Smooth muscle cell (in vitro differentiated cells): ENCODE results near the gene EEA1. TPM values are rescaled to one million over a fixed set of nuclear protein-coding genes. Genes with fewer than 3 reads are reported as not detected.

Experiments
- DNase-seq: peaks from one replicate; lab custom pipeline; 2025; ENCODE audit not compliant: unreplicated experiment; lab: John Stamatoyannopoulos, UW
- H2AFZ ChIP-seq: fragments of 200-600 bp; sonication (generic); 2 replicates; pipeline ENCODE4 v1.6.0; 2016; ENCODE audit warnings: antibody characterized with exemption, low read depth, mild to moderate bottlenecking
- H3F3A ChIP-seq: fragments of 200-600 bp; sonication (generic); 2 replicates; pipeline ENCODE4 v1.6.0; 2017; ENCODE audit warnings: antibody characterized with exemption, low read depth
- H3K27ac ChIP-seq: fragments of 200-600 bp; sonication (generic); 2 replicates; pipeline ENCODE4 v1.5.1; 2016; ENCODE audit warnings: low read depth, mild to moderate bottlenecking
- H3K27me3 ChIP-seq: fragments of 200-600 bp; sonication (generic); 2 replicates; pipeline ENCODE4 v1.6.1; 2016; ENCODE audit warnings: low read depth, mild to moderate bottlenecking
- H3K36me3 ChIP-seq: fragments of 200-600 bp; sonication (generic); 2 replicates; pipeline ENCODE4 v1.5.1; 2016; ENCODE audit warnings: low read depth
- H3K4me1 ChIP-seq: fragments of 200-600 bp; sonication (generic); 2 replicates; pipeline ENCODE4 v1.5.1; 2016; ENCODE audit warnings: low read depth
- H3K4me2 ChIP-seq: fragments of 200-600 bp; sonication (generic); 2 replicates; pipeline ENCODE4 v1.6.0; 2016; ENCODE audit warnings: mild to moderate bottlenecking
- H3K4me3 ChIP-seq: fragments of 200-600 bp; sonication (generic); 2 replicates; pipeline ENCODE4 v1.5.1; 2016; ENCODE audit warnings: mild to moderate bottlenecking
- H3K79me2 ChIP-seq: fragments of 200-600 bp; sonication (generic); 2 replicates; pipeline ENCODE4 v1.6.0; 2016; ENCODE audit warnings: low read depth, mild to moderate bottlenecking
- H3K9ac ChIP-seq: fragments of 200-600 bp; sonication (generic); 2 replicates; pipeline ENCODE4 v1.6.0; 2016; ENCODE audit warnings: low read depth
- H3K9me3 ChIP-seq: fragments of 200-600 bp; sonication (generic); replicated peaks from 2 replicates; pipeline ENCODE4 v1.5.1; 2016; ENCODE audit warnings: low read depth
- H4K20me1 ChIP-seq: fragments of 200-600 bp; sonication (generic); 2 replicates; pipeline ENCODE4 v1.6.0; 2016; ENCODE audit warnings: low read depth
- CTCF ChIP-seq: fragments of 200-600 bp; sonication (generic); IDR thresholded peaks from 2 replicates; pipeline ENCODE4 v1.5.1; 2017; ENCODE audit warnings: borderline replicate concordance, mild to moderate bottlenecking, antibody characterized with exemption; ENCODE audit not compliant: insufficient read depth, poor library complexity, severe bottlenecking
- WGBS: methylation state at CpG from one replicate; pipeline ENCODE4 v1.1.7; 2016; ENCODE audit warnings: low lambda C conversion rate; 5-methylcytosine and 5-hydroxymethylcytosine counted together
- polyA plus RNA-seq: library from polyadenylated mRNA; unstranded; fragments of >200 nt; fragmentation: Nextera tagmentation; extraction: Ambion mirVana; gene quantifications from 2 replicates; pipeline ENCODE4 v1.2.1, GENCODE V29; 2016
- total RNA-seq: library from RNA; depleted of rRNA; stranded (reverse); fragments of >200 nt; gene quantifications from 2 replicates; pipeline ENCODE4 v1.2.3, GENCODE V29; 2014

The EEA1 gene
- total and polyA plus RNA-seq, 2 experiments from 2014 or later: 25.1 to 29.0 TPM

- H3K4me1 ChIP-seq: no peaks in the 10 kb centered on the region
- H3K9me3 ChIP-seq: no peaks in the 10 kb centered on the region
- WGBS: 89% methylated on average over 4 of the region's 4 CpGs
- no peaks in the 10 kb centered on the region for H4K20me1 ChIP-seq
- H3K79me2 ChIP-seq: no peaks in the 10 kb centered on the region
- no peak for DNase-seq
- H3K9ac ChIP-seq: no peak overlapping the region
- peaks cover 5% of the 10 kb centered on the region for H3K36me3 ChIP-seq
- no peak overlapping the region for H3K4me2 ChIP-seq
- no peaks in the 10 kb centered on the region for H3K27me3 ChIP-seq
- TF ChIP-seq CTCF: no peak
- H2AFZ ChIP-seq: no peak overlapping the region
- no peak overlapping the region for H3K27ac ChIP-seq
- no peak overlapping the region for H3K4me3 ChIP-seq
- H3F3A ChIP-seq: no peaks in the 10 kb centered on the region
Measured at GRCh38 chr12:92828565-92828964, 100.5 kb downstream of the EEA1 start.

GRCh38 chr12:92827836-92828431, 101.2 kb downstream of the EEA1 start:
- no peak for DNase-seq
- no peak overlapping the region for H3K9ac ChIP-seq
- H3K36me3 ChIP-seq: peaks cover 5% of the 10 kb centered on the region
- H3F3A ChIP-seq: no peaks in the 10 kb centered on the region
- no peaks in the 10 kb centered on the region for H4K20me1 ChIP-seq
- H3K9me3 ChIP-seq: no peaks in the 10 kb centered on the region
- H3K4me2 ChIP-seq: no peak overlapping the region
- H3K4me3 ChIP-seq: no peak overlapping the region
- no peaks in the 10 kb centered on the region for H3K27me3 ChIP-seq
- no peak overlapping the region for H2AFZ ChIP-seq
- peak; percentile 67 for TF ChIP-seq CTCF
- H3K79me2 ChIP-seq: no peaks in the 10 kb centered on the region
- H3K4me1 ChIP-seq: no peaks in the 10 kb centered on the region
- 58% methylated on average over 4 of the region's 4 CpGs for WGBS
- no peak overlapping the region for H3K27ac ChIP-seq

- Histone ChIP-seq H3K79me2 (no peaks in the 10 kb centered on the region), H4K20me1 (no peaks in the 10 kb centered on the region), H3K27ac (no peak overlapping the region), H3F3A (no peaks in the 10 kb centered on the region), H3K36me3 (peaks cover 5% of the 10 kb centered on the region), H3K4me1 (no peaks in the 10 kb centered on the region), H3K27me3 (no peaks in the 10 kb centered on the region), H3K9me3 (no peaks in the 10 kb centered on the region), H2AFZ (no peak overlapping the region), H3K9ac (no peak overlapping the region), H3K4me2 (no peak overlapping the region), H3K4me3 (no peak overlapping the region)
- WGBS: 89% methylated on average over 3 of the region's 3 CpGs
- DNase-seq: no peak
- no peak for TF ChIP-seq CTCF
Measured at GRCh38 chr12:92821142-92821541, 108.0 kb downstream of the EEA1 start.

- Histone ChIP-seq H3K4me3 (no peak overlapping the region), H3F3A (no peaks in the 10 kb centered on the region), H3K9me3 (no peaks in the 10 kb centered on the region), H3K27me3 (no peaks in the 10 kb centered on the region), H3K79me2 (no peaks in the 10 kb centered on the region), H3K4me2 (no peak overlapping the region), H3K36me3 (peaks cover 3% of the 10 kb centered on the region), H4K20me1 (no peaks in the 10 kb centered on the region), H3K27ac (no peak overlapping the region), H2AFZ (no peak overlapping the region), H3K9ac (no peak overlapping the region), H3K4me1 (no peaks in the 10 kb centered on the region)
- no peak for DNase-seq
- WGBS: 98% methylated on average over 2 of the region's 2 CpGs
- TF ChIP-seq CTCF: no peak
Measured at GRCh38 chr12:92814584-92814983, 114.5 kb downstream of the EEA1 start.
